Measurements from ENCODE around the gene TAOK1.
"Not testable (repeated sequence)": the region's sequence is repeated elsewhere in the genome, so short reads cannot be mapped to it uniquely, and the experiment has no call there.

The TAOK1 gene

GRCh38 chr17:29549177-29549923 is 159.2 kb downstream of the TAOK1 start:
- DNase-seq: no peak

GRCh38 chr17:29555840-29556239 is 165.7 kb downstream of the TAOK1 start:
- DNase-seq: no peak

GRCh38 chr17:29557085-29557738 is 167.0 kb downstream of the TAOK1 start:
- no peak for DNase-seq

GRCh38 chr17:29557739-29558116 is 167.6 kb downstream of the TAOK1 start:
- no peak for DNase-seq

GRCh38 chr17:29558139-29558538 is 168.0 kb downstream of the TAOK1 start:
- not testable (repeated sequence) for DNase-seq

GRCh38 chr17:29559640-29560039 is 169.5 kb downstream of the TAOK1 start:
- no peak for DNase-seq

GRCh38 chr17:29560316-29560715 is 170.2 kb downstream of the TAOK1 start:
- DNase-seq: no peak

GRCh38 chr17:29561554-29562517 is 171.7 kb downstream of the TAOK1 start:
- DNase-seq: no peak

- no peak for DNase-seq
Measured at GRCh38 chr17:29562615-29563014, 172.5 kb downstream of the TAOK1 start.

- no peak for DNase-seq
Measured at GRCh38 chr17:29563816-29564215, 173.7 kb downstream of the TAOK1 start.

- peak; percentile 68 for DNase-seq
Measured at GRCh38 chr17:29565643-29566472, 175.7 kb downstream of the TAOK1 start.

GRCh38 chr17:29566473-29567303 is 176.5 kb downstream of the TAOK1 start, which contains the start of gene ABHD15:
Gene ABHD15 (minus strand): TSS chr17:29567037. CDS start chr17:29566966, 71 bp downstream.
- no peak for DNase-seq

- DNase-seq: no peak
Measured at GRCh38 chr17:29567304-29567553, 177.1 kb downstream of the TAOK1 start.

- DNase-seq: no peak
Measured at GRCh38 chr17:29567554-29568330, 177.6 kb downstream of the TAOK1 start.

GRCh38 chr17:29568331-29569244 is 178.4 kb downstream of the TAOK1 start, which contains the start of gene TP53I13:
Gene TP53I13 (plus strand): TSS chr17:29568701. CDS start chr17:29568759, 58 bp downstream.
- no peak for DNase-seq

GRCh38 chr17:29569245-29569950 is 179.2 kb downstream of the TAOK1 start:
- DNase-seq: no peak

- no peak for DNase-seq
Measured at GRCh38 chr17:29570521-29570920, 180.4 kb downstream of the TAOK1 start.

- no peak for DNase-seq
Measured at GRCh38 chr17:29571486-29571882, 181.3 kb downstream of the TAOK1 start.
